Fibroblast of skin of right quadriceps (primary cell): Measurements from ENCODE around the gene CIAO3.
A peak's percentile ranks its signal among the peaks of the same experiment; 100 is the strongest.

Experiments used
- DNase-seq: peaks from one replicate; pipeline ENCODE4 v3.0.0-alpha.2; 2013

Gene CIAO3

DNA sequence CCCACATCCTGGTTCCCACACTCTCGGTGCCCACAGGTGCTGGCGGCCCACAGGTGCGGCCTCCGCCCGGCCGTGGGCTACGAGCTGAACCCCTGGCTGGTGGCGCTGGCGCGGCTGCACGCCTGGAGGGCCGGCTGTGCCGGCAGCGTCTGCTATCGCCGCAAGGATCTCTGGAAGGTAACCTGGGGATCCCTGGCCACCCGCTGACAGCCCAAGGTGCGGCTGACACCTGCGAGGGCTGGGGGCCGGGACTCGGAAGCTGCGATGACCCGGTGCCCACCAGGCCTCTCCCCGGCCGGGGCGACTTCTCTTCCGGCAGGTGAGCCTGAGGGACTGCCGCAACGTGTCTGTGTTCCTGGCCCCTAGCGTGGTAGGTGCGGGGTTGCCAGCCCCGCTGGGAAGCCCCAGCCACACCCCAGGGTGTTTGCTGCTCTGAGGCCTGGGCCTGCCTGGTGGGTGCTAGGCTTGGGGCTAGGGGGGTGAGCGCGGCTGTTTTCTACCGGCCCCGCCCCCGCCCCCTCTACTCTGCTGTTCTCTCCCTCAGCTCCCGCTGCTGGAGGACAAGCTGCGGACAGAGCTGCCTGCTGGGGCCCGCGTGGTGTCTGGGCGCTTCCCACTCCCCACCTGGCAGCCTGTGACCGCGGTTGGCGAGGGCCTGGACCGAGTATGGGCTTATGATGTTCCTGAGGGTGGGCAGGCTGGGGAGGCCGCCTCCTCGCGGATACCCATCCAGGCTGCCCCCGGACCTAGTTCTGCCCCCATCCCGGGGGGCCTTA, 18.8 kb downstream of the CIAO3 start:
- DNase-seq, result no peak

DNA sequence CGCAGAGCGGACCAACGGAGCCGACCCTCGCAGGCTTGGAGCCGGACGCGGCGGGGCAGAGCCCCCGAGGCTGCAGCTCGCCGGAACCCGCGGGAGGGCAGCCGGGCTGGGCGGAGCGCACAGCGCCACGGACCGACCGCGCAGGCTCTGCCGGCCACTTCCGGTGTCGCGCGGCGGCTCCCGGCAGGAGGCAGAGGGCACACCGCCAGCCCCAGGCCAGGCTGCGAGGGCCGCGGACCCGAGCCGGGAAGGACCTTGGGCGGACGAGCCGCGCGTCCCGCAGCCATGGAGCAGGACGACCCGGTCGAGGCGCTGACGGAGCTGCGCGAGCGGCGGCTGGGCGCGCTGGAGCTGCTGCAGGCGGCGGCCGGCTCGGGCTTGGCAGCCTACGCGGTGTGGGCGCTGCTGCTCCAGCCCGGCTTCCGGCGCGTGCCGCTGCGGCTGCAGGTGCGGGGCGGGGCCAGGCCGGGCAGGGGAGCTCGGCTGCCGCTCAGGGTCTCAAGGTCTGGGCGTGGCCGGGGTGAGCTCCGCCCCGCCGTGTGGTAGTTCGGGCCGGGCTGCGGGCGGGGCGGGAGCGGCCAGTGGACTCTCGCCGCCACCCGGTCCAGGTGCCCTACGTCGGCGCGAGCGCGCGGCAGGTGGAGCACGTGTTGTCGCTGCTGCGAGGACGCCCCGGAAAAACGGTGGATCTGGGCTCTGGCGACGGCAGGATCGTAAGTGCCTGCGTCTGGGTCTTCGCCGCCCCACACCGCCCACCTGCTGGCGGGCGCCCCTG, 19.6 kb downstream of the CIAO3 start, which contains the start of gene ANTKMT:
Gene ANTKMT, plus strand, starts transcription at position 157 of the 775 bp plus-strand sequence. Its CDS starts 129 bp downstream, at position 286.
- DNase-seq, result peak; percentile 63

- peak; percentile 73 for DNase-seq
Observed at GRCh38 chr16:720447-720989, 20.3 kb downstream of the CIAO3 start.

- DNase-seq, result no peak
Observed at GRCh38 chr16:719815-720446, 20.9 kb downstream of the CIAO3 start.

DNA sequence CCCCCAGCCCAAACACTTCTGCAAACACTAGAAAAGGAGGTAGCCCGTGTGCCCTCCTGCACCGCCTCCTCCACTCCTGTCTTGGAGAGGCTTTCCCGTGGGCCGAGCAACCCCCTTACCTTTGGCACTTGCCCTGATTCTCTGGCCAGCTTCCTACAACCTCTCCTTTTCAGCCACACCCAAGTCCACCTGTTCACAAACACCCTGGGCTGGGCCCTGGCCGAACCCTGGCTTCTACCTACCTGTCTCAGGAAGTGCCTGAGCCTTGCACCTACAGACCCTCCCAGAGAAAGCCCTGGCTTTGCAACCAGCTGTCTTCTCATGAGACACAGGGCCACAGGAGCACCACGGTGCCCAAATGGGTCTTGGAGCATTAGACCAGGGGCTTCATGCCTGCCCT, 21.9 kb downstream of the CIAO3 start:
- DNase-seq, result no peak

DNA sequence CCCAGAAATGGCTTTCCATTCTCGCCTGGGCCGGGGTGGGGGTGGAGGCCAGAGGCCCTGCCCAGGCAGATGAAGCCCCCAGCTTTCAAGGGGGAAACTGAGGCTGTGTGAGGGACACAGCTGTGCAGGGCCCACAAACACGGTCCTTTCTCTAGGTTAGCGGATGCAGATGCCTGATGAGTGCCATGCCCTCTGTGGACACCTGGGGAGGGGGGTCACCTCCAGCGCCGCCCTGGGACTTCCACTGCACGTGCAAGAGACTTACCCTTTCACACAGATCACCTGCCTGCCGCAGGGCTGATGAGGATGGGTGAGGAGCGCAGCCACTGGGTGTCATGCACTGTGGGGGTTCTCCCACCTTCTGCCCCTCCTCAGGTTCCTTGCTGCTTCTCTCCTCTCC, 22.4 kb downstream of the CIAO3 start:
- DNase-seq, result no peak

GRCh38 chr16:717450-718245, 23.1 kb downstream of the CIAO3 start:
- no peak for DNase-seq

DNA sequence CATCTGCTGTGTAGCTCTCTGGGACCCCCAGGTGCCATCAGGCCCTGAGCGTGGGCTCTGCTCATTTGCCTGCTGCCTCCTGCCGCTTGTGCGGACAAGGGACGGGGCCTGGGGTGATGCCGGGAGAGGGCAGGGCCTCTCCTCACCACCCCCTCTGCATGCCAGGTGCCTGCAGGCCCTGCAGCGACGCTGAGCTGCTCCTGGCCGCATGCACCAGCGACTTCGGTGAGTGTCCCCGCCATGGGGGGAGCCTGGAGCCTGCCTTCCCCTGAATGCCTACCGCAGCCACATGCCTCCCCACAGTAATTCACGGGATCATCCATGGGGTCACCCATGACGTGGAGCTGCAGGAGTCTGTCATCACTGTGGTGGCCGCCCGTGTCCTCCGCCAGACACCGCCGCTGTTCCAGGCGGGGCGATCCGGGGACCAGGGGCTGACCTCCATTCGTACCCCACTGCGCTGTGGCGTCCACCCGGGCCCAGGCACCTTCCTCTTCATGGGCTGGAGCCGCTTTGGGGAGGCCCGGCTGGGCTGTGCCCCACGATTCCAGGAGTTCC, 23.9 kb downstream of the CIAO3 start:
- no peak for DNase-seq

- no peak for DNase-seq
Observed at GRCh38 chr16:716200-716568, 24.6 kb downstream of the CIAO3 start.

- DNase-seq, result peak; percentile 29
Observed at GRCh38 chr16:715477-716199, 25.2 kb downstream of the CIAO3 start.

DNA sequence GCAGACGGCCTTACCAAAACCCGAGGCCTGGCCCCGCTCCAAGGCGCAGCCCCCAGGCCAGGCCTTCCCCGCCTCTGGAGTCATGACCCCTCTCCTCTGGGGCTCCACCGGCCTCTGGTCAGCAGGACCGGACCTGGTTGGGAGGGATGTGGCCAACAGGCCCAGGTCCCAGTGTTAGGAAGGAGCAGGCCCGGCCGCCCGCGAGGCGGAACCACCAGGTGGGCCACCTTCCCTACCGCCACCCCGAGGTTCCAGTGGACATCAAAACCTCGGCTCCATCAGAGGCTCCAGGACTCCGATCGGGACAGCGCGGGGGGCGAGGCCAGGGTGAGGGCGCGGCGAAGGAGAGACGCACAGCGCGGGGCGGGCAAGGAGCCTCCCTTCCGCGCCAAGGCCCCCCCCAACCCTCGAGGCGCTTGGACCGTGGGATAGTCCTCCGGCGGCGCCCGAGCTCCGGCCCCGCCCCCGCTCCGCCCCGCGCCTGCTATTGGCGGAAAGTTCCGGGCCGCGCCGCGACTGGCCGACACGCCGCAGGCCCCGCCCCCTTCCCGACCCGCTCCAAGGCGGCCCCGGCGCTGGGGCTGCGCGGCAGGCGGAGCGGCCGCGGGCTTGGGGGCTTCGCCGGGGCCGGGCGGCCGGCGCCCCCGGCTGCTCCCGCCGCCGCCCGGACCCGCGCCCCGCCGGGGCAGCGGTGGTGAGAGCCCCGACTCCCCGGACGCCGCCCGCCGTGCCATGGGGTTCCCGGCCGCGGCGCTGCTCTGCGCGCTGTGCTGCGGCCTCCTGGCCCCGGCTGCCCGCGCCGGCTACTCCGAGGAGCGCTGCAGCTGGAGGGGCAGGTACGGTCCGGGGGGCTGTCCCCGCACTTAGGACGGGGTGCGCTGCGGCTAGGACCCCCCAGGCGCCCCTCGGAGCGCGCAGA, 26.0 kb downstream of the CIAO3 start, which contains the start of gene METRN:
Gene METRN, plus strand, starts transcription at position 561 of the 919 bp plus-strand sequence. Its CDS starts 172 bp downstream, at position 733.
- peak; percentile 84 for DNase-seq

DNA sequence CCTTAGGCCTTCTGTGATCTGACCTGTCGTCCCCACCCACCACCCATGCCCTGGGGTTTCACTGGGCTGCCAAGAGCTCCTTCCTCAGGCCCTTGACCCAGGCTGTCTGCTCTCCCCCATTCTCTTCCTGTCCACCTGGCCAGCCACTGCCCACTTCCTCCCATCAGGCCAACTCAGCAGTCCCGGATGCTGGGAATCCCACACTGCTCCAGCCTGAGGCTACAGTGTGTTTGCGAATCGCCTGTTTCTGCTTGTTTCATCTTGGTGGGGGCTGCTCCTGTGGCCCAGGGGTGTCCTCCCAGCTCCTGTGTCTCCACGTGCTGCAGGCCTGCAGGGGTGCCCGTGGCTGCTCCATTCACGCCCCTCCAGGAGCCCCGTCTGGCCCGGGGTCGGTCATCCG, 26.7 kb downstream of the CIAO3 start:
- no peak for DNase-seq

DNA sequence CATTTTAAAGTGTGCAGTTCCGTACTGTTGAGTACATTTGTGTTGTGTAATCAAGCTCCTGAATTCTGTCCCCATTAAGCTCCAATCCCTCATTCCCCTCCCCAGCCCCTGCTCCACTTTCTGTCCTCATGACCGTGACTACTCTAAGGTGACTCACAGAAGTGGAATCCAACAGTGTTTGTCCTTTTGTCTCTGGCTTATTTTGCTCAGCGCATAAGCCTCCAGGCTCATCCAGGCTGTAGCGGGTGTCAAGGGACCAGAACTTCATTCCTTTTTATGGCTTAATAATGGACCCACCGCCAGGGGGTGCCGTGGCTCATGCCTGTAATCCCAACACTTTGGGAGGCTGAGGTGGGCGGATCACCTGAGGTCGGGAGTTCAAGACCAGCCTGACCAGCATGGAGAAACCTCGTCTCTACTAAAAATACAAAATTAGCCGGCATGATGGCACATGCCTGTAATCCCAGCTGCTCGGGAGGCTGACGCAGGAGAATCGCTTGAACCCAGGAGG, 28.0 kb downstream of the CIAO3 start:
- peak; percentile 95 for DNase-seq

DNA sequence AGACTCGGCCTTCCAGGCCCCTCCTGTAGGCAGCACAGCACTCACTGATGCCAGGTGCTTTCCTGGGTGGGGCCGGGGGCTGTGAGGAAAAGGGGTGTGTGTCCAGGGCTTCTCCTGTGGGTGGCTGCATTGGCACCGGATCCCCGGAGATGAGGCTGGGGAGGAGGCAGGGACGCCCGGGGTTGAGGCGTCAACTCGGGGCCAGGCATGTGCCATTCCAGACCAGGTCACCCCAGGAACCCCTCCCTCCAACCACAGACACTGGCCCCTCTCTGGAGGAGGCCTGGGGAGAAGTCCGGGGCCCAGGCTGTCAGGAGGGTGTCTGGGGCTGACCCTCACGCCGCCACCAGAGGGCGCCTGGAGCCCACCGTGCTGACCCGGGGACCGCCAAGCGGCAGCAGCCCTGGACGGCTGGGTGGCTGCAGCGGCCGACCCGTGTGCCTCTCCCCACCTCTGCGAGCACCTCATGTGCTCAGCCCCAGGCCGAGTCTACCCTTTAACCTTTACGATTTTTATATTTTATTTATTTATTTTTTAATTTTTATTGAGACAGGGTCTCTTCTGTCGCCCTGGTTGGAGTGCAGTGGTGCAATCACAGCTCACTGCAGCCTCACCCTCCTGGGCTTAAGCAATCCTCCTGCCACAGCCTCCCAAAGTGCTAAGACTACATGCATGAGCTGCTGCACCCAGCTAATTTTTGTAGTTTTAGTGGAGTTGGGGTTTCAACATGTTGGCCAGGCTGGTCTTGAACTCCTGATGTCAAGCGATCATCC, 29.1 kb downstream of the CIAO3 start:
- DNase-seq, result peak; percentile 57

GRCh38 chr16:711084-711483, 29.7 kb downstream of the CIAO3 start:
- DNase-seq, result no peak

- no peak for DNase-seq
Observed at GRCh38 chr16:710500-711075, 30.2 kb downstream of the CIAO3 start.

- peak; percentile 77 for DNase-seq
Observed at GRCh38 chr16:709566-710499, 31.0 kb downstream of the CIAO3 start.

DNA sequence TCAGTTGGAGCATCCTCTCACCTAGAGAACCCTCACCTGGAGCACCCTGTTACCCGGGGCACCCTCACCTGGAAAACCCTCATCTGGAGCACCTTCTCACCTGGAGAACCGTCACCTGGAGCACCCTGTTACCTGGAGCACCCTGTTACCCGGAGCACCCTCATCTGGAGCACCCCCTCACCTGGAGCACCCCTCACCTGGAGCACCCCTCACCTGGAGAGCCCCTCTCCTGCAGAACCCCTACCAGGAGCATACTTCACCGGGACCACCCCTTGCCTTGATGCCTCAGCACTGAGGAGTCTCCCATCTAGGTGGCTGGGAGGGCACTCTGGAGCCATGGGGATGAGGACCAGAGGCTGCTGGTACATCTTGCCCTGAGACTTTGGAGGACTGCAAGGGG, 31.8 kb downstream of the CIAO3 start:
- no peak for DNase-seq
